ENCODE data around the gene RAB11FIP2.

- TF ChIP-seq ZNF274 (IDR thresholded peaks at IDR 0.05; ENCODE audit: low read depth, low read length) = no peak
- TF ChIP-seq SUZ12 (IDR thresholded peaks at IDR 0.05; ENCODE audit: extremely low read depth, insufficient read depth, insufficient read length) = no peak
These were observed 49.3 kb upstream of the RAB11FIP2 start for GRCh38 chr10:118096022-118096421.

Data from NT2/D1 (cell line).